ENCODE results near the gene RBM44. TPM values are rescaled to one million over a fixed set of nuclear protein-coding genes. Genes with fewer than 3 reads are reported as not detected.

Gene RBM44
- total RNA-seq, 2 experiments from 2014 or later = 2.8 to 2.9 TPM

DNA sequence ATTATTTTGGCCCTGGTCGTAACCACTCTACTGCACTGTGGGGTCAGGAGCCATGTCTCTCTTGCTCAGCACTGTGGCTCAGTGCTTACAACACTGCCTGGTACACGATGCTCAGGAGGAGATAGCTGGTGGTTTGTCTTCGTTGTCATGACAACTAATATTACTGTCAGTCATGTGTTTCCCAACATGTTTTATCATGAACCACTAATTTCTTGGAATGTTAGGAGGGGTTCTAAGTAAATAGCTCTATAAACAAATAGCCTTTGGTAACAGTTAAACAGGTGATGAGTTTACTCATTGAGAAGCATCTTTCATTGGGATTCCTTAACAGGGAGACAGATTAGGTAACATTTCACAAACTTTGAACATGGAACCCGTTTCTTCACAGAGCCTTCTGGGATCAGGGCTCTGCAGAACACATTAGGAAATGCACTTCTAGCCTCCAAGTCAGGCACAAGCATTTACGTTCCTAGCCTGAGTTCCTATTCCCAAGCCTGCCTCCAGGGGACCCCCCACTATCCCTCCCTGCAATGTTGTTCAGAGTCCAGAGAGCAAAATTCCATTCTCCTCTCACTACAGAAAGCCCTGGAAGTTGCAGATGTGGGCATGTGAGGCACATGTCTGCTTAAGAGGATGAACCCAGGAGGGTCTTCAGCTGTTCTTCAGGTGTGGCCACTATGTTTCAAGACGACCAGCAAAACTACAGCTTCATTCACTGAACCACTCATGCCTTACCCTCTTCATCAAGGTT is 6.4 kb upstream of the RBM44 start:
- H3K9me3 Mint-ChIP-seq = no peaks in the 10 kb centered on the region
- H3K27ac Mint-ChIP-seq = no peak overlapping the region
- intact Hi-C loops (cut with DNase I, micrococcal nuclease) = no loop called here
- Histone ChIP-seq H3K36me3 (ENCODE audit: insufficient read depth, low read length) (no peaks in the 10 kb centered on the region), H3K27ac (ENCODE audit: low read depth in 1 of 2, low read length in 2 of 2) (no peak overlapping the region), H3K9me3 (ENCODE audit: control insufficient read depth in 1 of 2, insufficient read depth in 1 of 2, low read length in 2 of 2) (peaks cover 0 to 2% of the 10 kb centered on the region in 2 experiments), H3K4me3 (ENCODE audit: low read length) (no peak overlapping the region), H3K4me1 (ENCODE audit: insufficient read depth, low read length) (no peaks in the 10 kb centered on the region), H3K27me3 (ENCODE audit: control insufficient read depth in 1 of 2, insufficient read depth in 2 of 2, low read length in 2 of 2) (no peaks in the 10 kb centered on the region)
- DNase-seq (no peak), ATAC-seq (ENCODE audit: poor library complexity) (no peak)
- ChIA-PET CTCF (interaction anchor here (1.3 kb wide), 1 partner anchor 17 kb away, joined by 3 read pairs; no protein-coding TSS in a partner anchor), POLR2A (no interaction called here)
- TF ChIP-seq, protein P1, sequence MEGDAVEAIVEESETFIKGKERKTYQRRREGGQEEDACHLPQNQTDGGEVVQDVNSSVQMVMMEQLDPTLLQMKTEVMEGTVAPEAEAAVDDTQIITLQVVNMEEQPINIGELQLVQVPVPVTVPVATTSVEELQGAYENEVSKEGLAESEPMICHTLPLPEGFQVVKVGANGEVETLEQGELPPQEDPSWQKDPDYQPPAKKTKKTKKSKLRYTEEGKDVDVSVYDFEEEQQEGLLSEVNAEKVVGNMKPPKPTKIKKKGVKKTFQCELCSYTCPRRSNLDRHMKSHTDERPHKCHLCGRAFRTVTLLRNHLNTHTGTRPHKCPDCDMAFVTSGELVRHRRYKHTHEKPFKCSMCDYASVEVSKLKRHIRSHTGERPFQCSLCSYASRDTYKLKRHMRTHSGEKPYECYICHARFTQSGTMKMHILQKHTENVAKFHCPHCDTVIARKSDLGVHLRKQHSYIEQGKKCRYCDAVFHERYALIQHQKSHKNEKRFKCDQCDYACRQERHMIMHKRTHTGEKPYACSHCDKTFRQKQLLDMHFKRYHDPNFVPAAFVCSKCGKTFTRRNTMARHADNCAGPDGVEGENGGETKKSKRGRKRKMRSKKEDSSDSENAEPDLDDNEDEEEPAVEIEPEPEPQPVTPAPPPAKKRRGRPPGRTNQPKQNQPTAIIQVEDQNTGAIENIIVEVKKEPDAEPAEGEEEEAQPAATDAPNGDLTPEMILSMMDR (IDR thresholded peaks at IDR 0.05) = no peak
- no peaks in the 10 kb centered on the region for H3K4me1 Mint-ChIP-seq (ENCODE audit: low read depth)
- H3K27me3 Mint-ChIP-seq = no peaks in the 10 kb centered on the region
- H3K36me3 Mint-ChIP-seq (ENCODE audit: low read depth) = peaks cover 29% of the 10 kb centered on the region
- no peak overlapping the region for H3K4me3 Mint-ChIP-seq

DNA sequence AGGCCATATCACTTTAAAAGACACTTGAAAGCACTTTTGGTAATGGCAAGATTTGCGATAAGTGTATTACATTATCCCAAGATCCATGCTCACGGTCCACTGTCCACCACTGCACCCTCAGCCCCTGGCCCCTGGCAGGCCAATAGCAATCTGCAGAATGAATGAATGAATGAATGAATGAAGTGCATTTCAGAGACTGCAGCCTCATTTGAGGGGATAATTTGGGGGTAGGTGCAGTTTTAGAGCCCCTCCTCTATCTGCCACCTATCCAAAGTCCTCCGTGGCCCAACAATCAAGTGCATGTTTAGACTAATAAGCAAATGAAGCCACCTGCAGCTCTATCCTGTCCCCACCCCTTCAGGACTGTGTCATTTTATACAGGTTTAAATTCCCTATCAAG is 1.3 kb upstream of the RBM44 start:
- Mint-ChIP-seq H3K9me3 (peaks cover 3% of the 10 kb centered on the region), H3K4me3 (no peak overlapping the region), H3K27me3 (no peaks in the 10 kb centered on the region), H3K27ac (no peak overlapping the region), H3K36me3 (ENCODE audit: low read depth) (peaks cover 15% of the 10 kb centered on the region), H3K4me1 (ENCODE audit: low read depth) (no peaks in the 10 kb centered on the region)
- intact Hi-C loops (cut with DNase I, micrococcal nuclease) = no loop called here
- POLR2A ChIA-PET = no interaction called here
- Histone ChIP-seq H3K4me3 (ENCODE audit: low read length) (no peak overlapping the region), H3K27me3 (ENCODE audit: control insufficient read depth in 1 of 2, insufficient read depth in 2 of 2, low read length in 2 of 2) (no peaks in the 10 kb centered on the region), H3K9me3 (ENCODE audit: control insufficient read depth in 1 of 2, insufficient read depth in 1 of 2, low read length in 2 of 2) (peaks cover 4 to 19% of the 10 kb centered on the region in 2 experiments), H3K4me1 (ENCODE audit: insufficient read depth, low read length) (no peaks in the 10 kb centered on the region), H3K27ac (ENCODE audit: low read depth in 1 of 2, low read length in 2 of 2) (no peak overlapping the region), H3K36me3 (ENCODE audit: insufficient read depth, low read length) (no peaks in the 10 kb centered on the region)
- TF ChIP-seq, protein P1 (IDR thresholded peaks at IDR 0.05) = no peak
- DNase-seq (no peak), ATAC-seq (ENCODE audit: poor library complexity) (no peak)
- CTCF ChIA-PET = no interaction called here

DNA sequence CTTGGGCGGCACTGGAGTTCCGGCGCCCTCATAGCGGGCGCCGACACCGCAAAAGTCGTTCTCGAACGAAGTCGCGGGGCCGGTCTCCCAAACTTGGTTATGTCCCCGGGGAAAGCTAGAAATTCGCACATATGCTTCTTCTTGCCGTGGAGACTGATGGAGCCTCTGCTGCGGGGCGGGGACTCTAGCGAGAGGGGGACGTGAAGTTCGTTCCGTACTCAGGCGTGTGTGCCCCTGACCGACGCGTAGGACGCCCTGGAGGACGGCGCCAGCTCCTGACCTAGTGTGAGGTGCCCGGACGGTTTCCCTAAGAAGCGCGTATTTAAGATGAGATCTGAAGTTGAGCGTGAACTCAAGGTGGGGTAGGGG is 465 bp downstream of the RBM44 start:
- Mint-ChIP-seq H3K4me1 (ENCODE audit: low read depth) (no peaks in the 10 kb centered on the region), H3K27me3 (no peaks in the 10 kb centered on the region), H3K36me3 (ENCODE audit: low read depth) (peaks cover 15% of the 10 kb centered on the region), H3K9me3 (peaks cover 3% of the 10 kb centered on the region), H3K27ac (no peak overlapping the region), H3K4me3 (no peak overlapping the region)
- intact Hi-C loops (cut with DNase I, micrococcal nuclease) = no loop called here
- no peaks in the 10 kb centered on the region for H3K4me1 ChIP-seq (ENCODE audit: insufficient read depth, low read length)
- no peak overlapping the region for H3K4me3 ChIP-seq (ENCODE audit: low read length)
- TF ChIP-seq, protein P1 (IDR thresholded peaks at IDR 0.05) = no peak
- peaks cover 4 to 19% of the 10 kb centered on the region in 2 experiments for H3K9me3 ChIP-seq (ENCODE audit: control insufficient read depth in 1 of 2, insufficient read depth in 1 of 2, low read length in 2 of 2)
- ChIA-PET POLR2A (no interaction called here), CTCF (no interaction called here)
- DNase-seq (no peak), ATAC-seq (ENCODE audit: poor library complexity) (no peak)
- no peak overlapping the region for H3K27ac ChIP-seq (ENCODE audit: low read depth in 1 of 2, low read length in 2 of 2)
- no peaks in the 10 kb centered on the region for H3K36me3 ChIP-seq (ENCODE audit: insufficient read depth, low read length)
- H3K27me3 ChIP-seq (ENCODE audit: control insufficient read depth in 1 of 2, insufficient read depth in 2 of 2, low read length in 2 of 2) = no peaks in the 10 kb centered on the region
